SU-DHL-6 (cell line): ENCODE measurements around the gene CRISPLD2.

ENCODE experiments used
- H2AFZ ChIP-seq: fragments of 200-600 bp; sonication (generic); 2 replicates; pipeline ENCODE4 v1.6.1; 2014; ENCODE audit warnings: low read depth, mild to moderate bottlenecking, moderate library complexity, mixed read lengths, antibody characterized with exemption, low read length; ENCODE audit not compliant: severe bottlenecking
- H3F3A ChIP-seq: fragments of 200-600 bp; shearing (Covaris generic); 2 replicates; pipeline ENCODE4 v1.6.0; 2016; ENCODE audit warnings: antibody characterized with exemption, mild to moderate bottlenecking; ENCODE audit not compliant: insufficient read depth
- H3K27ac ChIP-seq: fragments of 200-600 bp; sonication (generic); 2 replicates; pipeline ENCODE4 v1.5.1; 2016; ENCODE audit warnings: low read depth, mild to moderate bottlenecking, low read length, moderate library complexity, mixed read lengths
- H3K27me3 ChIP-seq: fragments of 200-600 bp; sonication (generic), shearing (Covaris generic); 2 replicates; pipeline ENCODE4 v1.6.0; 2014; ENCODE audit warnings: mild to moderate bottlenecking, low read length
- H3K36me3 ChIP-seq: fragments of 200-600 bp; sonication (generic); 2 replicates; pipeline ENCODE4 v1.6.1; 2014; ENCODE audit warnings: mild to moderate bottlenecking, low read length, mixed read lengths
- H3K4me2 ChIP-seq: fragments of 300-600, 200-600 bp; shearing (Covaris generic), sonication (generic); 2 replicates; pipeline ENCODE4 v1.6.0; 2014; ENCODE audit warnings: low read length, low read depth, mild to moderate bottlenecking; ENCODE audit not compliant: poor library complexity, severe bottlenecking
- H3K4me3 ChIP-seq: fragments of 200-600 bp; sonication (generic); 2 replicates; pipeline ENCODE4 v1.5.1; 2014; ENCODE audit warnings: antibody characterized with exemption, low read length, mild to moderate bottlenecking, mixed read lengths; ENCODE audit not compliant: insufficient read depth, poor library complexity, severe bottlenecking
- H3K79me2 ChIP-seq: fragments of 200-600 bp; sonication (generic); 2 replicates; pipeline ENCODE4 v1.6.1; 2014; ENCODE audit warnings: mild to moderate bottlenecking, low read length, moderate library complexity; ENCODE audit not compliant: insufficient read depth
- H3K9ac ChIP-seq: fragments of 200-600 bp; sonication (generic); 2 replicates; pipeline ENCODE4 v1.7.0; 2014; ENCODE audit warnings: mild to moderate bottlenecking, low read length
- H3K9me2 ChIP-seq: fragments of 200-600 bp; sonication (generic); replicated peaks from 2 replicates; pipeline ENCODE4 v1.6.1; 2014; ENCODE audit warnings: low read length; ENCODE audit not compliant: insufficient read depth
- H3K9me3 ChIP-seq: fragments of 200-600 bp; sonication (generic); 2 replicates; pipeline ENCODE4 v1.6.1; 2014; ENCODE audit warnings: low read length, mixed read lengths; ENCODE audit not compliant: insufficient read depth
- H4K20me1 ChIP-seq: fragments of 200-600 bp; sonication (generic); 2 replicates; pipeline ENCODE4 v1.6.1; 2014; ENCODE audit warnings: low read depth, mild to moderate bottlenecking, antibody characterized with exemption, low read length, moderate library complexity, mixed read lengths
- EZH2phosphoT487 ChIP-seq: fragments of 200-600 bp; sonication (generic), shearing (Covaris generic); conservative IDR thresholded peaks from 2 replicates; pipeline ENCODE4 v1.6.1; 2018; ENCODE audit warnings: mild to moderate bottlenecking, antibody characterized with exemption, low read length, moderate library complexity, mixed read lengths
- TF ChIP-seq, protein P1 (sequence below): fragments of 200-600 bp; sonication (generic); IDR thresholded peaks from one replicate; pipeline ENCODE4 v1.5.1; 2017; ENCODE audit warnings: antibody characterized with exemption, mild to moderate bottlenecking, low read length, moderate library complexity; ENCODE audit not compliant: insufficient read depth, poor library complexity, severe bottlenecking

Gene CRISPLD2

DNA sequence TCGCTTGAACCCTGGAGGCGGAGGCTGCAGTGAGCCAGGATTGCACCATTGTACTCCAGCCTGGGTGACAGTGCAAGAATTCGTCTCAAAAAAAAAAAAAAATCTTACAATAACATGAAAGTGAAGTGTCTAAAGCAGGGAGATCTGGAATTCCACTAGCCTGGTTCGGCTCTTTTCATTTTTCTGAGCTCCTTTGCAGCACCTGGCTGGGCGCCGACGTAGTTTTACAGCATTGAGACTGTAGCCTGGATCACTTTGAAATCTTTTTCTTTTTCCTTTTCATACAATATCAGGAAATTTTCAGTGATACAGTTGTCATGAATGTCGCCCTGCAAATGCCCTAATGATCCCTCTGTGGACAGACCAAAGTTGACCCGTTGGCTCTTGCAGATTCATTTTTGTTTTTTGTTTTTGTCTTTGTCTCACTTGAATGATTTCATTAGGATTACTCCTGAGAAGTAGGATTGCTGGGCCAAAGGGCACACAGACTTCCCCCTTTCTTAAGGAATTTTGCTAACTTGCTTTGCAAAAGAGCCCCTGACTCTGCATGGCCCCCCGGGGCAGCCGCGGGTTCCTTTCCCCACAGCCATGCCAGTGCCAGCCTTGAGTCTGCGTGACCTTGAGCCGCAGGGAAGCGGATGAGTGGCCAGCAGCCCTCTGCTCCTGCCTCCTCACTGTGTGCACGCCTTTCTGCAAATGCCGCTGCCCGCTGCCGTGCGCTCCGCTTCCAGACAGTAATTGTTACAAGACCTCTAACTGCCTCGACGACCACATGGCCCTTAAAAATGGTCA, 28.0 kb downstream of the CRISPLD2 start:
- Histone ChIP-seq H4K20me1 (no peaks in the 10 kb centered on the region), H3K9ac (no peak overlapping the region), H3K9me2 (no peaks in the 10 kb centered on the region), H3K27ac (no peak overlapping the region), H3K4me3 (no peak overlapping the region), H3K9me3 (no peaks in the 10 kb centered on the region), H3K27me3 (no peaks in the 10 kb centered on the region), H3K79me2 (no peaks in the 10 kb centered on the region), H3K36me3 (no peaks in the 10 kb centered on the region), H2AFZ (no peak overlapping the region), H3F3A (no peaks in the 10 kb centered on the region), H3K4me2 (no peak overlapping the region)
- TF ChIP-seq, protein P1, sequence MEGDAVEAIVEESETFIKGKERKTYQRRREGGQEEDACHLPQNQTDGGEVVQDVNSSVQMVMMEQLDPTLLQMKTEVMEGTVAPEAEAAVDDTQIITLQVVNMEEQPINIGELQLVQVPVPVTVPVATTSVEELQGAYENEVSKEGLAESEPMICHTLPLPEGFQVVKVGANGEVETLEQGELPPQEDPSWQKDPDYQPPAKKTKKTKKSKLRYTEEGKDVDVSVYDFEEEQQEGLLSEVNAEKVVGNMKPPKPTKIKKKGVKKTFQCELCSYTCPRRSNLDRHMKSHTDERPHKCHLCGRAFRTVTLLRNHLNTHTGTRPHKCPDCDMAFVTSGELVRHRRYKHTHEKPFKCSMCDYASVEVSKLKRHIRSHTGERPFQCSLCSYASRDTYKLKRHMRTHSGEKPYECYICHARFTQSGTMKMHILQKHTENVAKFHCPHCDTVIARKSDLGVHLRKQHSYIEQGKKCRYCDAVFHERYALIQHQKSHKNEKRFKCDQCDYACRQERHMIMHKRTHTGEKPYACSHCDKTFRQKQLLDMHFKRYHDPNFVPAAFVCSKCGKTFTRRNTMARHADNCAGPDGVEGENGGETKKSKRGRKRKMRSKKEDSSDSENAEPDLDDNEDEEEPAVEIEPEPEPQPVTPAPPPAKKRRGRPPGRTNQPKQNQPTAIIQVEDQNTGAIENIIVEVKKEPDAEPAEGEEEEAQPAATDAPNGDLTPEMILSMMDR: no peak
- no peak for TF ChIP-seq EZH2phosphoT487

DNA sequence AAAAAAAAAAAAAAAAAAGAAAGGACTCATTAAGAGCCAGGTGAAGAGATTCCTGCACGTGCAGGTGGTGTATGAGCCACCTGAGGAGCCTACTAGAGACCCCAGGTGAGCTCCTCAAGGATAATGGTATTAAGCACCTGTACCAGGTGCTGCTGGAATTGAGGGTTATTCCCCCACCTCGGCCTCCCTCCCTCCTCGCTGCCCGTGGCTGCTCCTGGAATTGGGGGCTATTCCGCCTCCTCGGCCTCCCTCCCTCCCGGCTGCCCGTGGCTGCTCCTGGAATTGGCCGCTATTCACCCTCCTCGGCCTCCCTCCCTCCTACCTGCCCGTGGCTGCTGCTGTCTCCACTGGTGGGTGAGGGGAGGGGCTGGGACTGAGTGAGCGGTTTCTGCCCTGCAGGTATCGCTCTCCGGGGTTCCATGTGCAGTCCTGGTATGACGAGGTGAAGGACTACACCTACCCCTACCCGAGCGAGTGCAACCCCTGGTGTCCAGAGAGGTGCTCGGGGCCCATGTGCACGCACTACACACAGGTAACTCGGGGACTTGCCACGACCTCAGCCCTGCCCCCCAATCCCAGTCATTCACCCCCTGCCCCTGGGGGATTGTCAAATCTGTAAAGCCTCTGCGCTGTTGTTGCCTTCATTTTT, 29.3 kb downstream of the CRISPLD2 start:
- Histone ChIP-seq H3K9me2 (no peaks in the 10 kb centered on the region), H3F3A (no peaks in the 10 kb centered on the region), H3K9me3 (no peaks in the 10 kb centered on the region), H2AFZ (no peak overlapping the region), H3K9ac (no peak overlapping the region), H3K27me3 (no peaks in the 10 kb centered on the region), H3K4me3 (no peak overlapping the region), H3K36me3 (no peaks in the 10 kb centered on the region), H3K27ac (no peak overlapping the region), H3K79me2 (no peaks in the 10 kb centered on the region), H4K20me1 (no peaks in the 10 kb centered on the region), H3K4me2 (no peak overlapping the region)
- no peak for TF ChIP-seq EZH2phosphoT487
- TF ChIP-seq, protein P1: no peak

DNA sequence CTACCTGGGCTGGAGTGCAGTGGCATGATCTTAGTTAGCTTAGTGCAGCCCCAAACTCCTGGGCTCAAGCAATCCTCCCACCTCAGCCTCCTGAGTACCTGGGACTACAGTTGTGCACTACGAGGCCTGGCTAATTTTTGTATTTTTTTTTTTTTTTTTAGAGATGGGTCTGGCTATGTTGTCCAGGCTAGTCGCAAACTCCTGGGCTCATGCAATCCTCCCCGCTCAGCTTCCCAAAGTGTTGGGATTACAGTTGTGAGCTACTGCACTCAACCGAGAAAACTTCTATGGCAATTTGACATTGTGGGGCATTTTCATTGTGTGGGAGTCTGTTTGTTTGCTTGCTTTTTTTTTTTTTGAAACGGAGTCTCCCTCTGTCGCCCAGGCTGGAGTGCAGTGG, 30.0 kb downstream of the CRISPLD2 start:
- H3K27ac ChIP-seq: no peak overlapping the region
- TF ChIP-seq, protein P1: no peak
- TF ChIP-seq EZH2phosphoT487: no peak
- no peaks in the 10 kb centered on the region for H3K79me2 ChIP-seq
- no peak overlapping the region for H3K4me2 ChIP-seq
- no peak overlapping the region for H3K9ac ChIP-seq
- no peaks in the 10 kb centered on the region for H3K36me3 ChIP-seq
- H4K20me1 ChIP-seq: no peaks in the 10 kb centered on the region
- no peak overlapping the region for H3K4me3 ChIP-seq
- no peak overlapping the region for H2AFZ ChIP-seq
- H3K27me3 ChIP-seq: no peaks in the 10 kb centered on the region
- no peaks in the 10 kb centered on the region for H3F3A ChIP-seq
- H3K9me2 ChIP-seq: no peaks in the 10 kb centered on the region
- H3K9me3 ChIP-seq: no peaks in the 10 kb centered on the region
